GM12864 (cell line): ENCODE data around the gene PADI1.

Source experiments
- DNase-seq: peaks from one replicate; pipeline ENCODE4 v3.0.0-alpha.2; 2011; ENCODE audit warnings: low read depth
- H3K4me3 ChIP-seq: 2 replicates; pipeline ENCODE4 v1.5.1; 2011; ENCODE audit warnings: mild to moderate bottlenecking, low read depth, low read length, control low read depth
- CTCF ChIP-seq: IDR thresholded peaks from 2 replicates; pipeline ENCODE4 v1.5.1; 2011; ENCODE audit warnings: low read depth, mild to moderate bottlenecking, moderate library complexity, low read length, control low read depth, inconsistent platforms; ENCODE audit errors: missing control alignments

PADI1 gene

GRCh38 chr1:17251246-17251645 is 46.3 kb downstream of the PADI1 start:
- TF ChIP-seq CTCF, result no peak
- no peak for DNase-seq
- H3K4me3 ChIP-seq, result no peak overlapping the region

GRCh38 chr1:17251701-17252376 is 46.9 kb downstream of the PADI1 start:
- TF ChIP-seq CTCF, result no peak
- no peak for DNase-seq
- H3K4me3 ChIP-seq, result no peak overlapping the region

- H3K4me3 ChIP-seq, result no peak overlapping the region
- no peak for DNase-seq
- no peak for TF ChIP-seq CTCF
Measured at GRCh38 chr1:17255336-17255735, 50.4 kb downstream of the PADI1 start.

- no peak for TF ChIP-seq CTCF
- DNase-seq, result no peak
Measured at GRCh38 chr1:17258116-17258757, 53.3 kb downstream of the PADI1 start.

GRCh38 chr1:17258758-17259130 is 53.8 kb downstream of the PADI1 start:
- no peak for TF ChIP-seq CTCF
- no peak overlapping the region for H3K4me3 ChIP-seq
- DNase-seq, result no peak

More at GRCh38 chr1:17258116-17258757, 53.3 kb downstream of the PADI1 start:
- H3K4me3 ChIP-seq, result no peak overlapping the region

- no peak for DNase-seq
- no peak overlapping the region for H3K4me3 ChIP-seq
- no peak for TF ChIP-seq CTCF
Measured at GRCh38 chr1:17259233-17259873, 54.4 kb downstream of the PADI1 start.
